ENCODE data around the gene COL28A1.

COL28A1 gene

DNA sequence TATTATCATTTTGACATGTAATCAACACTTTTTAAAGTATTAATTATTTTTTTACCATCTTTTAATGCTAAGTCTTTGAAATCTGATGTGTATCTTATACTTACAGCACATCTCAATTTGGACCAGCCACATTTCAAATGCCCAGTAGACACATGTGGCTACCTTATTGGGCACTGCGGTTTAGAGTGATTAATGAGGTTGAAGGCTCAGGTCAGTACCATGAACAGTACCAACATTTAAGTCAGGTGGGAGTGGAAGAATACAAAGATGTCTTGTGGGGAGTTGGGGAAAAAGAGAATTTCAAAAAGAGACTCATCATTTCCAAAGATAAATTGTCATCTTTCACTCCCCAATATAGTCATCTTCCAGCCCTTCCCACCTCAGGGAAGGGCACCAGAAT, 40.5 kb downstream of the COL28A1 start:
- Histone ChIP-seq H3K4me1 (ENCODE audit: control insufficient read depth in 1 of 2, insufficient read depth in 1 of 2, low read depth in 1 of 2, low read length in 1 of 2) (peaks cover 10 to 18% of the 10 kb centered on the region in 2 experiments), H3K4me3 (ENCODE audit: low read depth in 1 of 2, low read length in 1 of 2) (no peak overlapping the region), H3K36me3 (no peaks in the 10 kb centered on the region), H3K9me3 (no peaks in the 10 kb centered on the region), H3K27me3 (no peaks in the 10 kb centered on the region), H3K27ac (no peak overlapping the region)
- TF ChIP-seq CTCF (IDR thresholded peaks at IDR 0.05) = no peak

DNA sequence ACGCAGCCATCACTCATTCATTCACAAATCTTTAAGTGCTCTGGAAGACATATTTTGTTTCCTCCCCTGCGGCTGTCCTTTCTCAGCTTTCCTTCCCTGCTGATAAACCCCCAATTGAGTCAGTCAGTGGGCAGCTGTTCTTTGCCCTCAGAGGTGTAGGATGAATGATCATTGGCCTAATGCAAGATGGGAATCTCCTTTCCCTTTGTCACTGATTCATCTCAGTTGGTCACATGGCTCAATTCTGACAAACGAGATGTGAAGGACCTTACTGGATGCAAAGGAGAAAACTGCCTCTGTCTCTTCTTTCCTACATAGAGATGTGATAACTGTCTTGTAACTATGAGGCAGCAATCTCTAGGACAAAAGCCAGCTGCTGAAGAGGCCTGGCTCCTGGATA, 44.6 kb downstream of the COL28A1 start:
- Histone ChIP-seq H3K36me3 (no peaks in the 10 kb centered on the region), H3K27me3 (no peaks in the 10 kb centered on the region), H3K4me1 (ENCODE audit: control insufficient read depth in 1 of 2, insufficient read depth in 1 of 2, low read depth in 1 of 2, low read length in 1 of 2) (peaks cover 14 to 21% of the 10 kb centered on the region in 2 experiments), H3K27ac (no peak overlapping the region), H3K9me3 (no peaks in the 10 kb centered on the region), H3K4me3 (ENCODE audit: low read depth in 1 of 2, low read length in 1 of 2) (no peak overlapping the region)
- no peak for TF ChIP-seq CTCF (IDR thresholded peaks at IDR 0.05)

GRCh38 chr7:7490003-7490402, 45.7 kb downstream of the COL28A1 start:
- Histone ChIP-seq H3K4me1 (ENCODE audit: control insufficient read depth in 1 of 2, insufficient read depth in 1 of 2, low read depth in 1 of 2, low read length in 1 of 2) (peaks cover 14 to 21% of the 10 kb centered on the region in 2 experiments), H3K4me3 (ENCODE audit: low read depth in 1 of 2, low read length in 1 of 2) (no peak overlapping the region), H3K36me3 (no peaks in the 10 kb centered on the region), H3K9me3 (no peaks in the 10 kb centered on the region), H3K27ac (peak overlapping the region; percentile 24), H3K27me3 (no peaks in the 10 kb centered on the region)
- no peak for TF ChIP-seq CTCF (IDR thresholded peaks at IDR 0.05)

DNA sequence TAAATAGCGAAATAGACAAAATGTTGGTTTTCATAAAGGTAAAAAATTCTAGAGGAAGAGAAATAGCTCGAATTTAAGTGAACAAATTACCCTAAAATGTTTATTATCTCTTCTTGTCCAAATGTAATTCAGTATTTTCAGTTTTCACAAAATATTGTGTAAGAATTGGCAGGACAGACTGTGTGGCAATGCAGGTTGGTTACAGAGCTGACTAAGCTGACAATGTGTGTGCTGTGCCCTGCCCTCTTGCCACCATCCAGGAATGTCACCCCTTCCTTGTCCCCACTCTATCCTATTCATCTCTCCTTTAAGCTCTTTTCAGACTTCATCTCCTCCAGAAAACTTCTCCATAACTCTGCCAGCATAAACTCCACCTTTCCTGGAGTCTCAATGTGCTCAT, 46.1 kb downstream of the COL28A1 start:
- Histone ChIP-seq H3K9me3 (no peaks in the 10 kb centered on the region), H3K4me3 (ENCODE audit: low read depth in 1 of 2, low read length in 1 of 2) (no peak overlapping the region), H3K36me3 (no peaks in the 10 kb centered on the region), H3K4me1 (ENCODE audit: control insufficient read depth in 1 of 2, insufficient read depth in 1 of 2, low read depth in 1 of 2, low read length in 1 of 2) (peaks cover 14 to 21% of the 10 kb centered on the region in 2 experiments), H3K27me3 (no peaks in the 10 kb centered on the region), H3K27ac (peak overlapping the region; percentile 24)
- TF ChIP-seq CTCF (IDR thresholded peaks at IDR 0.05) = no peak

DNA sequence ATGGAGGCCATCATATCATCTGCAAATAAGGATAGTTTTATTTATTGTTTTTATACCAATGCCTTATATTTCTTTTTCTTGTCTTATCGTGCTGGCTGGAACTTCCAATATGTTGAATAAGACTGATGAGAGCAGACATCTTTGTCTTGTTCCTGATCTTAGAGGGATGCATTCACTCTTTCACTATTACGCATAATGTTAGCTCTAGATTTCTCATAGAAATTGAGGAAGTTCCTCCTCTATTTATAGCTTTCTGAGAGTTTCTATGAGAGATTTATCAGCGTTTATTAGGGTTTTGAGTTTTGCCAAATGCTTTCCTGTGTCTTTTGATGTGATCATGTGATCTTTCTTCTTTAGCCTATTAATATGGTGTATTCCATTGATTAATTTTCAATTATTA, 49.3 kb downstream of the COL28A1 start:
- no peak overlapping the region for H3K27ac ChIP-seq
- H3K27me3 ChIP-seq = no peaks in the 10 kb centered on the region
- H3K4me1 ChIP-seq (ENCODE audit: control insufficient read depth in 1 of 2, insufficient read depth in 1 of 2, low read depth in 1 of 2, low read length in 1 of 2) = peaks cover 14 to 19% of the 10 kb centered on the region in 2 experiments
- H3K4me3 ChIP-seq (ENCODE audit: low read depth in 1 of 2, low read length in 1 of 2) = no peak overlapping the region
- H3K9me3 ChIP-seq = no peaks in the 10 kb centered on the region
- H3K36me3 ChIP-seq = no peaks in the 10 kb centered on the region
- no peak for TF ChIP-seq CTCF (IDR thresholded peaks at IDR 0.05)

GRCh38 chr7:7484072-7484471, 51.6 kb downstream of the COL28A1 start:
- TF ChIP-seq CTCF (IDR thresholded peaks at IDR 0.05) = no peak
- no peaks in the 10 kb centered on the region for H3K9me3 ChIP-seq
- no peaks in the 10 kb centered on the region for H3K27me3 ChIP-seq
- no peaks in the 10 kb centered on the region for H3K36me3 ChIP-seq
- H3K4me3 ChIP-seq (ENCODE audit: low read depth in 1 of 2, low read length in 1 of 2) = no peak overlapping the region
- no peaks in the 10 kb centered on the region for H3K4me1 ChIP-seq (ENCODE audit: control insufficient read depth in 1 of 2, insufficient read depth in 1 of 2, low read depth in 1 of 2, low read length in 1 of 2)
- H3K27ac ChIP-seq = no peak overlapping the region

Data from neutrophil (primary cell).